GM19035 (cell line): ENCODE measurements around the gene ZNF630.
"Not testable (repeated sequence)": the region's sequence is repeated elsewhere in the genome, so short reads cannot be mapped to it uniquely, and the experiment has no call there.

Experiments used
- ATAC-seq: cut with Tn5 transposase; IDR thresholded peaks from one replicate; pipeline ENCODE4 v1.9.1; 2021; ENCODE audit not compliant: unreplicated experiment

Gene ZNF630

DNA sequence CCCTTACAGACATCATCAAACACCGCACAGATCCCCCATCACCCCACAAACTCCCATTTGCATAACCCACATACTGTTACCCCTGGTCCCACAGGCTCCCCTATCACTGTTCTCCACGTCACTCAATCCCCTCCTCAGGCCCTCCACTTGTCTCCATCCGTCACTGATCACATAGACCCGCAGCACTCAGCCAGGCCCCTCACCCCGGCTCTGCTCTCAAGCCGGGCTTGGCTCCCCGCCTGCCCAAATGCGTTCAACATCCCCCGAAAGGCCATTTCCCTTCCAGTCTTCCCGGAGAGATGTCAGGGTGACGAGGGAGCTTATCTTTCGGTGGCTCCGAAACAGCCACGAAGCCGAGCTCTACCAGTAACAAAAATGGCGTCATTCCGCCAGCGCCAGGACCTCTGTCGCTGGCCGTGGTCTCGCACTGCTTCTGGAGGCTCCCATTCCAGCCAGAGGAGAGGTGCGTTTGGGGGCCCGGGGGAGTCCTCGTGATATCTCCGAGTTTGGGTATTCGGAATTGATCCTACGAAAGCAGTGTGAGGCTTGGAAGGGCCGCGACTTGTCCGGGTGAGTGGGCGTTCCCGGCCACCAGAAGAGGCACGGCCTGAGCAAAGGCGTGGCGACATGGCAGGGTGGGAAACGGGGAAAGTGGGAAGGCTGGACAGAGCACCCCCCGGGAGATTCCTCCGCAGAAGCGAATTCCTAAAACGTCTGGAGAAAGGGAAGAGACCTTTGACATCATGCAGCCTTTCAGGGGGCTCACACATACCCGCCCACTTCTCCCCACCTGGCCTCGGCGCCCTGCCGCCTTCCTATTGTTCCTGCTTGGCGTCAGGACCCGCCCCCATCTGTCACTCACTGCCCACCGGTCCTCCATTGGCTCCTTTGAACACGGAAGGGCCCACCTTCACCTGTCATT is at the start of gene ZNF630:
ZNF630 (minus strand) TSS at position 577 of the 922 bp plus-strand sequence. CDS start 4,754 bp downstream, outside the sequence.
- ATAC-seq = peak; percentile 91

DNA sequence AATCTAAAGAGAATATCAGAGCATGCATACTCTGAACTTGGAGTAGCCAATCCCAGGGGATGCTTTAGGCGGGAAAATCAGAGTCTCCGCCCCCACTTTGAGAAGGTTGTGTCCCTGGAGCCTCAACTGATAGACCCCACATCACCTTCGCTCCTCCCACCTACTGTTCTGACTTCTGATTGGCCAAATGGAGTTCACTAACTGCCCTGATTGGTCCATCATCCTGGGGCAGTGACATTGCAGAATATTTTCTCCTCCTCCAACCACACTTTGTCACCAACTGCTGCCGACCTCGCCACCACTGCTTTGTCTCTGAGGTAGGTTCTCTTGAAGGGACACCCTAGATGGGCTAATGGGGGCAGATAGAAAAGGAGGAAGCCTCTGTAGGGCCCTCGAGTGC is 36.3 kb upstream of the ZNF630 start:
- no peak for ATAC-seq

DNA sequence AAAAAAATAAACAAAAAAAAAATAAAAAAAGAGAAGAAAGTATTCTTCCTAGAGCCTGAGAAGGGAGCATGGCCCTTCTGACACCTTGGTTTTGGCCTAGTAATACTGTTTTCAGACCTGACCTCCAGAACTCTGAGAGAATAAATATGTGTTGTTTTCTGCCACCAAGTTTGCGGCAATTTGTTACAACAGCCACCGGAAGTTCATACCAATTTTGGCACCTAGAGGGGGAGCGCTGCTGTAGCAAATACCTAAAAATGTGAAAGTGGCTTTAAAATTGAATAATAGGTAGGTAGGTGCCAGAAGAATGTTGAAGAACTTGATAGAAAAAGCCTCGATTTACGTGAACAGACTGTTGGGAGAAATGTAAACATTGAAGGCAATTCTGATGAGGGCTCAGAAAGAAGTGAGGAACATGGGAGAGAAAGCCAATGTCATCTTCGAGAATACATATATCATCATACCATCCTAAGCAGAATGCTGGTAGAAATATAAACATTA is 31.5 kb upstream of the ZNF630 start:
- no peak for ATAC-seq

DNA sequence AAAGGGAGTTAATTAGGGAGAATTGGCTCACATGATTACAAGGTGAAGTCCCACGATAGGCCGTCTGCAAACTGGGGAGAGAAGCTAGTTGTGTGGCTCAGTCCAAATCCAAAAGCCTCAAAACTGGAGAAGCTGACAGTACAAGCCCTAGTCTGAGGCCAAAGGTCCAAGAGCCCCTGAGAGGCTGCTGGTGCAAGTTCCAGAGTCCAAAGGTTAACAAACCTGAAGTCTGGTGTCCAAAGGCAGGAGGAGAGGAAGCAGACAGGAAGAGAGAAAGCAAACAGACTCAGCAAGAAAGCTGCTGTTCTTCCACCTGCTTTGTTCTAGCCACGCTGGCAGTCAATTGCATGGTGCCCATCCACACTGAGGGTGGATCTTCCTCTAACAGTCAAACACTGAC is 30.0 kb upstream of the ZNF630 start:
- no peak for ATAC-seq

DNA sequence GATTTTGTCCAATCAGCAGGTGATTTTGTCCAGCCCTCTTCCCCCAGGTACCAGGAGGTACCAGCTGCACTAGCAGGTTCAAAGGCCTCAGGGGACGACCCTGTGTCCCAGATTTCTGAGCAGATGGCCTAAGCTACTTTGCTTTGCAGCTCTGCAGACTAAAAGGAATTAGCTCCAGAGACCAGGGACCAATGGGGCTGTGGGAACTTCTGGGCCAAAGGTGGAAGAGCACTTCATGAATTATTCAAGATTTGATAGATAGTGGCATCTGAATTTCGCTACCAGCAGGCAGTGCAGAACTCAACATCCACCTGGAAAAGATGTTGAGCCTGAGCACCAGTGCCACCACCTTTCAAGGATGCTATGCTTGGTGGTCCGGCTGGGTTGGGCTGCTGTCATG is 21.1 kb upstream of the ZNF630 start:
- not testable (repeated sequence) for ATAC-seq

DNA sequence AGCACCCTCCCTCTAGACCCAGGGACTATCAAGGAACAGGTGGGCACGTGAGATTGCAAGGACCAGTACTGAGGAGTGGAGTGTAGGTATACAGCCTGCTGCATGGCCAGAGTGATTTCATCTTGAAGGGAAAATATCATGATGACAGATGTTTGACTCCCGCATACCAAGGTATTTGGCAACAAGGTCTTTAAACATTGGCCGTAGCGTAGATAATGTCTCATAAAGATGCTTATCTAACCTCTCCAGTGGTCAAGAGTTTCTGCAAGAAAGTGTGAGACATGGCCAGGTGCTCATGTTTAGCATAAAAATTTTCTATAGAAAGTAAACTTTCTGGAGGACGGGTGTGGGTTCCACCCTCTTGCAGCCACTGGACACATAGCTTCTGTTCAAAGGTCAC is 18.7 kb upstream of the ZNF630 start:
- no peak for ATAC-seq

DNA sequence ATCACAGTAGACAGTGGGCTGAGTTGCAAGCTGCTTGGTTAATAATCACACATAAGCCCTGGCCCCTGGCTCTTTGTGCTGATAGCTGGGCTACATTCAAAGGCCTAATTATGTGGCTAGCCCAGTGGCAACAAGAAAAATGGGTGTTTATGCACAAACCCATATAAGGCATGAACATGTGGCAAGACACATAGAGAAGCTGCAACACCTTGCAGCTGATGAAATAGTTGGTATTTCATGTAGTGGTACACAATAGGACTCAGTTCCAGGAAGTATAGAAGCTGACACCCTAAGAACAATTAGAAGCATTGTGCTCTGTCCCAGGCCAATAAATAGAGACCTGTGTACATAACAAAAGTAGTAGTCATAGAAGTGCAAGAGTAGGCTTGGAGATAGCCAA is 14.6 kb upstream of the ZNF630 start:
- no peak for ATAC-seq

DNA sequence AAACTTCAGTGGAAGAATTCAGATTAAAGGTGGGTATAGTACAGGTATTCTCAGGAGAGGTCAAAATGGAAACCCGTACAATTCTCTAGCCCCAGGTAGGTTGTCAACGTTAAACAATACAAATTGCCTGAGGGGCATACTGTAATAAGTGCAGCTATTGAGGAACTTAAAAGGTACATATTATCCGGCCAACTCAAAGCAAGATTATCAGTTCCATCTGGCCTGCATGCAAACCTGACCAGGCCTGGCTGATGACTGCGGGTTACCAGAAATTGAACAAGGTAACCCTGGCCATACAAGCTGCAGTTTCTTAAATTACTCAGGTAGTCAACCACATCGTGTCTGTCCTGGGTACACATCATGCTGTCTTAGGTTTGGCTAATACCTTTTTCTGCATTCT is 12.3 kb upstream of the ZNF630 start:
- ATAC-seq = no peak

DNA sequence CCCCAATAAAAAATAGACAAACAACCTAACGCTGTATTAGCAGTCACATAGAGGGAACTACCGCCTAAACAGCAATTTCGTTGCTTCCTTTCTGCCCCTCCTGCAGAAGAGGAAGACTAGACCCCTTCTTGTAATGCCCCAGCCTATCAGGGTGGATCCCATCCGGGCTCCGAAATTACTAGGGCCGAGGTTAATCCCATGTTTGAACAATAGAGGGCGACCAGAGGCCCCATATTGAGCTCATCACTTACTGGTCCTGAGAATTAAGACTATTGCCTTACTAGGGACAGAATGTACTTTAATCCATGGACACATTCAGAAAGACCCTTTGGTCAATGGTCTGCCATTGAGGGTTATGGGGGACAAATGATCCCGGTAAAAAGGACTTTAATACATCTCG is 11.8 kb upstream of the ZNF630 start:
- peak; percentile 72 for ATAC-seq

DNA sequence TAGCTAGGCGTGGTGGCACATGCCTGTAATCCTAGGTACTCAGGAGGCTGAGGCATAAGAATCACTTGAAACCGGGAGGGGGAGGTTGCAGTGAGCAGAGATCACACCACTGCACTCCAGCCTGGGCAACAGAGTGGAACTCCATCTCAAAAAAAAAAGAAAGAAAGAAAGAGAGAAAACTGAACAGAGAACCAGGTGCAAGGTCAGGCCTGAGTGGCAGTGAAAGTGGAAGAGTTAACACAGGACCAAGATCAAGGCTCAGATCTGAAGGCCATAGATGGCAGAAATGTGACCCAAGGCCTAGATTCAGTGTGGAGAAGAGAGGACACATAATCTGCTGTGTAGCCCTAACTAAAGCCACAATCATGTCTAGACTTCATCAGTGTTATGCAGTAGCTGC is 4.9 kb upstream of the ZNF630 start:
- no peak for ATAC-seq

DNA sequence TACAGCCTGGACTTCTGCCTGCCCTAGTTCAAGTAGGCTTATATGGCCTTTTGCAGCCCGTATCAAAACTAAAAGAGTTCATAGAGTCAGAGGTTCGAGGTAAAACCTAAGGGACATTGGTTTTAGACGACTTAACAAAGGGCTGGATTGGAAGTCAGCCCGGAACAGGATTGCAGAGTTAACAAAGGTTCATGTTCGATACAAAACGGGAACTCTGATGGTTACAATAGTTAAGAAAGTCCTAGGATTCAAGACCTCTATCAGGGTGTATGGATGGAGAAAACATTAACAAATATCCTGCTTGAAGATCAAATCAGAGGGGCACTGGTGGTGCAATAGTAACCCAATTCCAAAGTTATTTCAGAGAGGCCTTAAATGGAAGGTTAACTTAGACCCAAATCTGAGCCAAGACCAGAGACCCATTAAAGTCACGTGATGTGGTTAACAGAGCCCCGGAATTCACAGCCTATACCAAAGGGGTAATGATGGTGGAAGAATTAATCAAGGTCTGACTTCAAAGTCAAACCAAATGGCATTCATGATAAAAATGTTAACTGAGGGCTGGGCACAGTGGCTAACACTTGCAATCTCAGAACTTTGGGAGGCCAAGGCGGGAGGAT is 656 bp upstream of the ZNF630 start:
- ATAC-seq = no peak

DNA sequence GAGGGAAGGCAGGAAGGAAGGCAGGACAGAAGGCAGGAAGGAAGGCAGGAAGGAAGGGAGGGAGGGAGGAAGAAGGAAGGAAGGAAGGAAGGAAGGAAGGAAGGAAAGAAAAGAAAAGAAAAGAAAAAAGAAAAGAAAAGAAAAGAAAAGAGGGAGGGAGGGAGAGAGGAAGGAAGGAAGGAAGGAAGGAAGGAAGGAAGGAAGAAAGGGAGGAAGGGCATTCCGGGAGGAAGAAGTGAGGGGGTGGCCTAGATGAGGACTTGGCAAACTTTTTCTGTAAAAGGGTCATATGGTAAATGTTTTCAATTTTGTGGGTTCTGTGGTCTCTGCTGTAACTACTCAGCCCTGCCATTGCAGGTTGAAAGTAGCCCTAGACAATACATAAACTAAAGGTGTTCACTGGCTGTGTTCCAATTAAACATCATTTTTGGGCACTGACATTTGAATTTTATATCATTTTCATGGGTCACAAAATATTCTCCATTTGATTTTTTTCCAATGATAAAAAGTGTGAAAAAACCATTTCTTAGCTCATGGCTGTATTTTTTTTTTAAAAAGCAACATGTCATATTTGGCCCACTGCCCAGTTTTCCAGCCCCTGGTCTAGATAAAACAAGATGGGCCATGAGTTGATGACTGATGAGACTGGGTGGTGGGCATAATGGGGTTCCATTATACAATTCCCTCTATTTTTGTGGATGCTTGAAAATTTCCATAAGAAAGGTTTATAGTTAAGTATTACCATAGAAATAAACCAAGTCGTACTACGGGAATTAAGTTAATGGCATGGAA is 3.1 kb downstream of the ZNF630 start:
- no peak for ATAC-seq

DNA sequence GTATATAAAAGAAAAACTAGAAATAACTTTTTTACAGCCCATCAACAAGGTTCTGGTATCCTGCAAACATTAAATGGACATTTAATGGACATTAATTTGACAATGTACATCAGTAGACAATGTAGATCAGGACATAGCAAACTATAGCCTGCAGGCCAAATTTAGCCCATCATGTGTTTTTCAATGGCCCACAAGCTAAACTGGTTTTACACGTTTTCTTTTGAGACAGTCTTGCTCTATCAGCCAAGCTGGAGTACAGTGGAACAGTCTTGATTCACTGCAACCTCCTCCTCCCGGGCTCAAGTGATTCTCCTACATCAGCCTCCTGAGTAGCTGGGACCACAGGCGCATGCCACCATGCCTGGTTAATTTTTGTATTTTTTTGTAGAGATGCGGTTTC is 7.2 kb downstream of the ZNF630 start:
- ATAC-seq = no peak

DNA sequence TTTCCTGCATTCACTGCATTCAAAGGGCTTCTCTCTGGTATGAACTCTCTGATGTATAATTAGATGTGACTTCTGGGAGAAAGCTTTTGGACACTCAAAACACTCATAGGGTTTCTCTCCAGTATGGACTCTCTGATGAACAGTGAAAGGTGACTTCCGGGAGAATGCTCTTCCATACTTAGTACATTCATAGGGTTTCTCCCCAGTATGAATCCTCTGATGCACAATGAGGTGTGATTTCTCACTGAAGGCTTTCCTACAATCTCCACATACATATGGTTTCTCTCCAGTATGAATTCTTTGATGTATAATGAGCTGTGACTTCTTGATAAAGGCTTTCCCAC is 12.2 kb downstream of the ZNF630 start:
- no peak for ATAC-seq

DNA sequence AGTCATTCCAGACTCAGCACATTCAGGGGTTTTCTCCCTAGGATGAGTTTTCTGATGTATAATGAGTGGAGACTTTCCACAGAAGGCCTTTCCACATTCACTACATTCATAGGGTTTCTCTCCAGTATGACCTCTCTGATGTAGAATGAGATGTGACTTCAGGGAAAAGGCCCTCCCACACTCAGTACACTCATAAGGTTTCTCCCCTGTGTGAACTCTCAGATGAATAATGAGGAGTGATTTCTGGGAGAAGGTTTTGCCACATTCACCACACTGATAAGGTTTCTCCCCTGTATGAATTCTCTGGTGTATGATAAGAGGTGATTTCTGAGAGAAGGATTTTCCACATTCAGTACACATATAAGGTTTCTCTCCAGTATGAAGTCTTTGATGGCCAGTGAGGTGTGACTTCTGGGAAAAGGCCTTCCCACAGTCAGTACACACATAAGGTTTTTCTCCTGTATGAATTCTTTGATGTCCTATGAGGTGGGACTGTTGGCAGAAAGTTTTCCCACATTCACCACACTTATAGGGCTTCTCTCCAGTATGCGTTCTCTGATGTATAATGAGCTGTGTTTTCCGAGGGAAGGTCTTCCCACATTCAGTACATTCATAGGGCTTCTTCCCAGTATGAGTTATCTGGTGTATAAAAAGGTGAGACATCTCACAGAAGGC is 12.7 kb downstream of the ZNF630 start:
- ATAC-seq = no peak

DNA sequence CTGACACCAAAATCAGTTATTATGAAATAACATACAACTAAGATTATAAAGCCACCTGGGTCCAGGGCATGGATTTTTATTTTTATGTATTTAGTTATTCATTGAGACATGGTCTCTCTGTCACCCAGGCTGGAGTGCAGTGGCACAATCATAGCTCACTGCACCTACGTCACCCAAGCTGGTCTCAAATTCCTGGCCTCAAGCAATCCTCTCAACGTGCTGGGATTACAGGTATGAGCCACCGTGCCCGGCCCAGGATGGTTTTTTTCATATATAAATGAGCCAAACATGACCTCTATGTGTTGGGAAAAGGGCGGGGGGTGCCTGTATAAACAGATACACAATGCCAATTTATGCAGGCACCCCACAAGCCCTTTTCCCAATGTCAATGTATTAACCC is 24.6 kb downstream of the ZNF630 start:
- ATAC-seq = no peak

DNA sequence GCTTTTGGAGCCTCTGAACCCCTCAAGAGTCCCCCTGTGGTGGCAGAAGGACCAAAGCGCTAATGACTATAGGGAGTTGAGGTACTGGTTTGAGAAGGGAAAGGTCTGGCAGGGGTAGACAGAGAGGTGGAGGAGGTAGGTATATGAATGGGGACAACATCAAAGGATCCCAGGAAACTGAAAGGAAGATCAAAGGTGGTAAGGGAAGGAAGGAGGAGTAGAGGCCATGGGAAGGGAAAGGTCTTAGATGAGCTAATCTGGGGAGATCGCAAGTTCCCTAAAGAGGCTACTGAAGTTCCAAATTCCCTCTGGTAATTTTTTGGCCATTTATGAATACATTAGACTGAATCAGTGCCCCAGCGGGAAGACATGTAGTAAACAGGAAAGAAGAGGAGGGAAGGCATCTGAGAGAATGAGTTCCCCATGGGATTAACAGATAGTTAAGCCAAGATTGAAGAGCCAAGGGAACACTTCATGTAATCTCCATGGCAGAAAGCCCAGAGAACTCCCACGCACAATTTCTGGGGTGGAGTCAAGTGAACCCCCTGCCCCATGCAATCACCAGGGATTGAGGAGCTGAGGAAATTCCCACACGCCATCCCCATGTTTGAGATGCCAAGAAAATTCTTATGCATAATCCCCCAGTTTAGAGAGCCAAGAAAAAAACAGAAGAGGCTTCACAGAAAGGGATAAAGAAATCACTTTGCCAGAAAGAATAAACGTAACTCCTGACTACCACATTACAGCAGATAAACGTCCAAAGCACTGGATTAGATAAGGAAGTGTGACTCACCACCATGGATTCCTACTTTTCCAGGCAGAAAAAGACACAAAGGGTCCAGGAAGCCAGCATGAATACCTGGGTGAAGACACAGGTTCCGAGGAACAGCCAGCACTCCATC is 25.8 kb downstream of the ZNF630 start:
- no peak for ATAC-seq

DNA sequence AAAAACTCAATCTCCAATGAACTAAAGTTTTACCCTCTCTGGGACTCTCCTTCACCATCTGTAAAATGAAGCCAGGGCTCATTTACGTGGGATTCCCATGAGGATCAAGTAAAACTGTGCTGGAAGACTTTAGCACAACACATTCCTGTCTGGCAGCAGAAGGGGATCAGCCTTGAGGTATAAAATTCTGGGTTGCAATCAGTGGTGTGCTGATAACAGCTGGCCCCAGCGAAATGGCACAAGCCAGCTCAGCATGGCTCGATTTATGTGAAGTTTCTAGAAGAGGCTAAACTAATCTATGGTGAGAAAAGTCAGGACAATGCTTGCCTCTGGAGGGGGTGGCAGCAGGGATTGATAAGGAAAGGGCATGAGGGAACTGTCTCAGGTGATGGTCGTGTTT is 28.4 kb downstream of the ZNF630 start:
- no peak for ATAC-seq

DNA sequence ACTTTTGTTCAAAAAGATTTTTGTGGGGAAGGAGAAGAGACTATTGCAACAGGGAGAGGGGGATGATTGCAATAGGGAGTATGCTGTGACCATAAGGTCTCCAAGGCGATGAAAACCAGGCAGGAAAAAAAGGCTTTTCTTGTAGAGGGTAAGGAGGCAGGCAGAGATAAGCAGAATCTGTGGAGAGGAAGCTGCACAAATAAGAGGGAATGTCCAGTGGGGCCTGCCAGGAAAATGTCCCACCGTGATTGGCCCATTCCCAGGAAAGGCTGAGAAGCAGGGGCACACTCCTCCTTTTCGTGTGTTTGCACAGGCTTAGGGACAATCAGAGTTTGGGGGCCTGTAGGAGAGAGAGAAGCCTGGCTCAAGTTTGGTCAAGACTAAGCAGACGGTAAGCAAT is 35.5 kb downstream of the ZNF630 start:
- ATAC-seq = no peak

DNA sequence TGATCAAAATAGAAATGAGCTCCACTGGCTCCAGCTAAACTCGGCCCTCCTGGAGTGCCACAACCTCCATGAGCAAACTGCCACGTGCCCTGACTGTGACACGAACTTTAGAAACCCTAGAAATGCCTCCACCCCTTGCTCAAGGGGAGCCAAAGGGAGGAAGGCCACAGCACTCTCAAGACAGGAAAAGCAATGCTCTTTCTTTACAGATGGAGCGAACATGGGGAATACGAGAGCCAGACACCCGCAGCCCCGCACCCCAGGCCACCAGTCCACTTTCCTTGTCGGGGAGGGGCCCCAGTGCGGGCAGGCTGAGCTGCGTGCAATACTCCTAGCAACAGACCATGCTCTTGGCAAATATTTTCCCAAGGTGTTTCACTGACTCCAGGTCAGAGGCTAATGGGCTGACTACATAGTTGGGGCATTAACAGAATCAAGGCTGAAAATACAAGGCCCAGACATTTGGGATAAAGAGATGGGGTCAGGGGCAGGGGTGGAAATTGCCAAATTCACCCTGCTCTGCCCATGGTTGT is 40.7 kb downstream of the ZNF630 start:
- not testable (repeated sequence) for ATAC-seq
